Dendritic cell treated with granulocyte-macrophage colony-stimulating factor and Interleukin-4, amounts not matched to agents 40 ng/mL and 50 ng/mL, for 4 days (primary cell): ENCODE data around the gene CSTPP1.
"Not testable (repeated sequence)": the region's sequence is repeated elsewhere in the genome, so short reads cannot be mapped to it uniquely, and the experiment has no call there.

ENCODE experiments used
- H3K27ac Mint-ChIP-seq: one replicate; pipeline ENCODE4 v1.8.0; 2022; ENCODE audit warnings: mild to moderate bottlenecking, mixed read lengths
- H3K27me3 Mint-ChIP-seq: one replicate; pipeline ENCODE4 v1.8.0; 2022; ENCODE audit warnings: mild to moderate bottlenecking, mixed read lengths
- H3K36me3 Mint-ChIP-seq: one replicate; pipeline ENCODE4 v1.8.0; 2022; ENCODE audit warnings: low read depth, mixed read lengths
- H3K4me1 Mint-ChIP-seq: one replicate; pipeline ENCODE4 v1.8.0; 2022; ENCODE audit warnings: low read depth, mixed read lengths
- H3K4me3 Mint-ChIP-seq: one replicate; pipeline ENCODE4 v1.8.0; 2022; ENCODE audit warnings: mild to moderate bottlenecking, moderate library complexity, mixed read lengths
- H3K9me3 Mint-ChIP-seq: one replicate; pipeline ENCODE4 v1.8.0; 2022; ENCODE audit warnings: mixed read lengths
- intact Hi-C: fragments of 100-400 bp; cut with micrococcal nuclease; formaldehyde crosslinking; loops from one replicate; pipeline ENCODE4 v1.15.0; 2022

The CSTPP1 gene

DNA sequence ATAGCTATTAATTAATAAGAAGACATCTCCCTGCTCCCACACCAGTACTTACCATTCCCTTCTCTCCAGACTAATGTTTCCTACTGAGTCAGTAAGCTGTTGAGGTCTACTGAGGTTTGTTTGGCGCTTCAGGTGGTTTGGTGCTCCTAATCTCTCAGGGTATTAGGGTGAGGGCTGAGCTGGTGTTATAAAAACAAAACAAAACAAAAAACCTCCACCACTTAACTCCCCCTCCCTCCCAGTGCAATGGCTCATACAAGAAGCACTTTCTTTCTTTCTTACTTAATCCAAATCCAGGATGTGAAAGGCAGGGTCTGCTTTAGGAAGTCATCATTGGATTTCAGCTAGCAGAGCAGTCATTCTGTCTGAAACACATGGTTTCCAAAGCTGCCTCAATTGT, 15.3 kb downstream of the CSTPP1 start:
- no peaks in the 10 kb centered on the region for H3K36me3 Mint-ChIP-seq
- H3K4me1 Mint-ChIP-seq: peaks cover 18% of the 10 kb centered on the region
- intact Hi-C loops: no loop called here
- H3K27ac Mint-ChIP-seq: no peak overlapping the region
- H3K27me3 Mint-ChIP-seq: no peaks in the 10 kb centered on the region
- no peaks in the 10 kb centered on the region for H3K9me3 Mint-ChIP-seq
- no peak overlapping the region for H3K4me3 Mint-ChIP-seq

DNA sequence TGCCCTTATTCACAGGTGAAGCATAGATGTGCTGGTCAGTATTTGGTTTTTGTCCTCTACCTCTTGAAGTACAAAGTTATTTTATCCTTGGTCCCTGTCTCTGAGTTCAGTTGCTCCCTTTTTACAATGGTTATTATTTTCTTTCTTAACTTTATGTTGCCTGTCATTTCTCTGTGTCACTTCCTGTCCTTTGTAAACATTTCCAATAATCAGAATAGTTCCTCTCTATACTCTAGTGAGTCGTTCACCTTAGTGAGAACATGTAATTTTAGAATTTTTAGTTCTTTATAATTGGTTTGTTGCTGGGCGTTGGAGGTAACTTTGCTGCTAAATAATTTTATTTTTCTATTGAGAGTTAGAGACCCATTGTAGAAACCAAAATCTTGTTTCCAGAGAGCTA, 16.0 kb downstream of the CSTPP1 start:
- no peak overlapping the region for H3K27ac Mint-ChIP-seq
- no peaks in the 10 kb centered on the region for H3K36me3 Mint-ChIP-seq
- H3K4me1 Mint-ChIP-seq: peaks cover 23% of the 10 kb centered on the region
- H3K4me3 Mint-ChIP-seq: no peak overlapping the region
- intact Hi-C loops: no loop called here
- no peaks in the 10 kb centered on the region for H3K9me3 Mint-ChIP-seq
- H3K27me3 Mint-ChIP-seq: no peaks in the 10 kb centered on the region

DNA sequence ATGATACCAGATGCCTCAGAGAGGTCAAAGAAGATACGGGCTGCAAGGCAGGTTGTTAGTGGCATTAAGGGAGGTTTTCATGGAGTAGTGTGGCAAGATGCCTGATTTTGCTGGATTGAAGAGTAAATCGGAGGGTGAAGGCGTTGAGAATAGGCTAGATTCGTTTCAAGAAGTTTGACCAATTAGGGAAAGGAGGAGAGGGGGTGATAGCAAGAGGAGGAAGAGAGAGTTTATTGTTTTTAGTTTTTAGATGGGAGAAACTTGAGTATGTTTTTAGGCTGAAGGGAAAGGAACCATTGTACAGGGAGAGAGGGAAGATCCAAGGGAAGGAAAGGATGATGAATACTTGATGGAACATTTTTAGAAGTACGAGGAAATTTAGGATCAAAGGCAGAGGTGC, 16.5 kb downstream of the CSTPP1 start:
- H3K9me3 Mint-ChIP-seq: no peaks in the 10 kb centered on the region

DNA sequence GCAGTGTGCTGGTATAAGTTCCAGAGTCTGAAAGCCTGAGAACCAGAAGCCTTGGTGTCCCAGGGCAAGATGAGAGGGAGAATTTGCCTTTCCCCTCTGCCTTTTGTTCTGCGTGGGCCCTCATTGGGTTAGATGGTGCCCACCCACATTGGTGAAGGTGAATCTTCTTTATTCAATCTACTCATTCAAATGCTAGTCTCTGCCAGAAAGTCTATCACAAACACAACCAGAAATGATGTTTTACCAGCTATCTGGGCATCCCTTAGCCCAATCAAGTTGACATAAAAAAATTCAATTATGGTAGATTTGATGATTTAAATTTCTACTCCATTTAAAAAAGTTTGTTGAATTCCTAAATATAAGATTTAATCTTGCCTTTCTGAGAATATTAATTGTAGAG, 22.2 kb downstream of the CSTPP1 start:
- H3K27ac Mint-ChIP-seq: no peak overlapping the region

More for the DNA sequence above, 16.5 kb downstream of the CSTPP1 start:
- Mint-ChIP-seq H3K36me3 (no peaks in the 10 kb centered on the region), H3K4me1 (peaks cover 23% of the 10 kb centered on the region), H3K27me3 (no peaks in the 10 kb centered on the region), H3K27ac (no peak overlapping the region), H3K4me3 (no peak overlapping the region)
- intact Hi-C loops: no loop called here

DNA sequence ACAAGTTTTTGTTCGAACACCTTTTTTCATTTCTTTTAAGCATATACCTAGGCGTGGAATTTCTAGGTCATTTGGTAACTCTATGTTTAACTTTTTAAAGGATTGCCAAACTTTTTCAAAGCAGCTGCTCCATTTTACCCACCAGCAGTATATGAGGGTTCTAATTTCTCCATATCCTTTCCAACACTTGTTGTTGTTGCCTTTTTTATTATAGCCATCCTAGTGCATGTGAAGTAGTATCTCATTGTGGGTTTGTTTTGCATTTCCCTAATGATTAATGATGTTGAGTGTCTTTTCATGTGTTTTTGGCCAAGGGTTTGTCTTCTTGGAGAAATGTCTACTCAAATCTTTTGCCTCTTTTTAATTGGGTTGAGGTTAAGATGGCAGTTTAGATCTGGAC, 24.5 kb downstream of the CSTPP1 start:
- no peak overlapping the region for H3K4me3 Mint-ChIP-seq
- no peak overlapping the region for H3K27ac Mint-ChIP-seq
- intact Hi-C loops: no loop called here
- no peaks in the 10 kb centered on the region for H3K27me3 Mint-ChIP-seq
- peaks cover 7% of the 10 kb centered on the region for H3K9me3 Mint-ChIP-seq
- peaks cover 10% of the 10 kb centered on the region for H3K4me1 Mint-ChIP-seq
- H3K36me3 Mint-ChIP-seq: peaks cover 10% of the 10 kb centered on the region

More for the DNA sequence above, 22.2 kb downstream of the CSTPP1 start:
- H3K9me3 Mint-ChIP-seq: no peaks in the 10 kb centered on the region
- intact Hi-C loops: no loop called here
- H3K27me3 Mint-ChIP-seq: no peaks in the 10 kb centered on the region
- H3K4me1 Mint-ChIP-seq: peaks cover 10% of the 10 kb centered on the region
- H3K36me3 Mint-ChIP-seq: no peaks in the 10 kb centered on the region
- no peak overlapping the region for H3K4me3 Mint-ChIP-seq

DNA sequence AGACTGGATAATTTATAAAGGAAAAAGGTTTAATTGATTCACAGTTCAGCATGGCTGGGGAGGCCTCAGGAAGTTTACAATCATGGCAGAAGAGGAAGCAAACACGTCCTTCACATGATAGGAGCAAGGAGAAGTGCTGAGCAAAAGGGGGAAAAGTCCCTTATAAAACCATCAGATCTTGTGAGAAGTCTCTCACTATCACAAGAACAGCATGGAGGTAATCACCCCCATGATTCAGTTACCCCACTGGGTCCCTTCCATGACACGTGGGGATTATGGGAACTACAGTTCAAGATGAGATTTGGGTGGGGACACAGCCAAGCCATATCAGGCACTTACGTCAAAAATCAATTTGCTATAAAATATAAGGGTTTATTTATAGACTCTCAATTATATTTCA, 25.3 kb downstream of the CSTPP1 start:
- H3K27me3 Mint-ChIP-seq, H3K9me3 Mint-ChIP-seq, H3K4me1 Mint-ChIP-seq, H3K4me3 Mint-ChIP-seq, H3K27ac Mint-ChIP-seq, intact Hi-C loops, H3K36me3 Mint-ChIP-seq: not testable (repeated sequence)

DNA sequence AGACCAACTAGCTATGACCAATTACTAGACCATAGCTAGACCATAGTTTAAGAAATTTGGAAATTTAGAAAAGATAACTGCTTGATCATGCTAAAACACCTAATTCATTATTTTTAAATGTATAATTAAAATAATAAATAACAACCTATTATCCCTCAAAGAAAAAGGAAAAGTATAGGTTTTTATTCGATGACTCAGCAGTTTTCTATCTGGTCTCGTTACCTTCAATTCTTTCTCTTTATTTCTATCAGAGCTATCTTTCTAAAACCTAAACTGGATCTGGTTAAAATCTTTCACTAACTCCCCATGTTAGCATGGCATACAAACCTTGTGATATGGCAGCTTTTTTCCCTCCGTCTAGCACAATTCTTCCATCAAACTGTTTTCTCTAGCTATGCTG, 27.3 kb downstream of the CSTPP1 start:
- peaks cover 10% of the 10 kb centered on the region for H3K36me3 Mint-ChIP-seq
- peaks cover 4% of the 10 kb centered on the region for H3K4me1 Mint-ChIP-seq
- H3K9me3 Mint-ChIP-seq: peaks cover 7% of the 10 kb centered on the region
- H3K4me3 Mint-ChIP-seq: no peak overlapping the region
- no peak overlapping the region for H3K27ac Mint-ChIP-seq
- intact Hi-C loops: no loop called here
- H3K27me3 Mint-ChIP-seq: no peaks in the 10 kb centered on the region

DNA sequence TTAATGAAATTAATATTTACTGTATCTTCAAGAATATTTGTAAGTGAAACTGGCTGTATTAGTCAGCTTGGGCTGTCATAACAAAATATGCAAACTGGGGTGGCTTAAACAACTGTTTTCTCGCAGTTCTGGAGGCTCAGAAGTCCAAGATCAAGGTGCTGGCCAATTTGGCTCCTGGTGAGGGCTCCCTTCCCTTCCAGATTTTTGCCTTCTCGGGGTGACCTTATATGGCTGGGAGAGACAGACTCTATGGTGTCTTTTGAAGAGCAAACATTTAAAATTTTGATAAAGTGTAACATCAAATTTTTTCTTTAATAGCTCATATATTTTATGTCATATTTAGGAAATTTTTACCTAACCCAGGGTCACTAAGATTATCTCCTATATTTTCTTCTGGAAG, 30.2 kb downstream of the CSTPP1 start:
- Mint-ChIP-seq H3K9me3 (peaks cover 7% of the 10 kb centered on the region), H3K4me3 (no peak overlapping the region), H3K27me3 (no peaks in the 10 kb centered on the region), H3K36me3 (peaks cover 10% of the 10 kb centered on the region), H3K4me1 (peaks cover 6% of the 10 kb centered on the region), H3K27ac (no peak overlapping the region)
- intact Hi-C loops: no loop called here

DNA sequence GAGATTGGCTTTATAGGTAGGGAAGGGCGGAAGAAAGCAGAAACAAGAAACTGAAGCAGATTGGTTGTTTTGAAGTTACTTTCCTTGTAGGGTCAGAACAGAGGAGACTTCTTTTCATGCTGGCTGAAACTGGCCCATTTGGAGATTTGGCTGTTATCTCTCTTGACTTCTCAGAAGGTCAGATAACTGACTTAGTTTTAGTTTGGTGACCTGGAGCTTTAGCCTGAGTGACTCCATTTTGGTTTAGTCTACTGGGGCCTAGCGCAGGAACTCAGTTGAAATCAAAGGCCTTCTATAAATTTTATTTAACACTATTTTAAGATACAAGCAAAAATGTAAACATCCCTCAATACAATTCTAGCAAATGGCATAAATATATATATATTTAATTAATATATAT, 31.4 kb downstream of the CSTPP1 start:
- intact Hi-C loops: no loop called here

DNA sequence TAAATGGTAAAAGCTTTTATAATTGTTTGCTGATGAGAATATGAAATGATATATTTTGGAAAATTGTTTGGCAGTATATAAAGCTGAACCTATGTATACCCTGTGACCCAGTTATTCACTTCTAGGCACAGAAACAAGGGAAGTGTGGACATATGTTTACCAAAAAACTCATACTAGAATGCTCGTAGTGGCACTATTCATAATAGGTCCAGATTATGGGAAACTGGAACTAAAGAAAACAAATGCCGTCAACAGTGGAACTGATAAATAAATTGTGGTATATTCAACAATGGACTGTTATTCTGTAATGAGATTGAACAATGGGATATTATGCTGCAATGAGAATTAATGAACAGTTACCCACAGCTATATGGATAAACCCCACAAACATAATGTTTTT, 32.8 kb downstream of the CSTPP1 start:
- peaks cover 2% of the 10 kb centered on the region for H3K9me3 Mint-ChIP-seq
- no peak overlapping the region for H3K4me3 Mint-ChIP-seq
- intact Hi-C loops: no loop called here
- no peaks in the 10 kb centered on the region for H3K27me3 Mint-ChIP-seq
- H3K4me1 Mint-ChIP-seq: peaks cover 11% of the 10 kb centered on the region
- H3K36me3 Mint-ChIP-seq: peaks cover 5% of the 10 kb centered on the region
- no peak overlapping the region for H3K27ac Mint-ChIP-seq

More for the DNA sequence above, 31.4 kb downstream of the CSTPP1 start:
- no peaks in the 10 kb centered on the region for H3K27me3 Mint-ChIP-seq
- H3K36me3 Mint-ChIP-seq: peaks cover 10% of the 10 kb centered on the region
- no peak overlapping the region for H3K27ac Mint-ChIP-seq
- H3K4me3 Mint-ChIP-seq: no peak overlapping the region
- H3K4me1 Mint-ChIP-seq: peaks cover 11% of the 10 kb centered on the region
- peaks cover 7% of the 10 kb centered on the region for H3K9me3 Mint-ChIP-seq

DNA sequence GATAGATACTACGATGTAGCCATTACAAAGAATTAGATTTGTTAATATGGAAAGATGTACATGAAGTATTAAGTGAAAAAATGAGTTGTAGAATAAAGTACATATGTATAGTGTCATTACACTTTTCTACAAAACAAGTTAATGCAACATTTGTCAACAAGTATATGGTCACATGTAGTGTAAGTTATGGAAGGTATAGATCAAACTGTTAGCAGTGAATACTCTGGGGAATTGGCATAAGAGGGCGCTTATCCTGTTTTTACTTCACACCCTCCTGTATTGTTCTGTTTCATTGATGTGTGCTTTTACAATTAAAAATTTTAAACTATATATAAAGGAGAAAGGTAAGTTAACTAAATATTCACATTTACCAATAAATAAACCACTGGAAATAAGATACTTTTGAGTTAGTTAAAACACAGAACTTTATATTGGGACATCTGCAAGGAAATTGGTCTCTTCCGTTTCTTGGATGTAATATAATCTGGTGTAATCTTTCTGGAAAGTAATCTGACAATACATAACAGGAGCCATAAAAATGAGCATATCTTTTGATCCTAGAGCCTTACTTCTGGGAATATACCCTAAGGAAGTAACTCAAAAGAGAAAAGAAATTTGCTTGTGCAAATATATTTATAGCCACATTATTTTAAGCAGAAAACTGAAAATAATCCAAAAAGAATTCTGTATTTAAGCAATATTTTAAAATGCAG, 34.5 kb downstream of the CSTPP1 start:
- H3K4me3 Mint-ChIP-seq: no peak overlapping the region
- intact Hi-C loops: no loop called here
- peaks cover 11% of the 10 kb centered on the region for H3K4me1 Mint-ChIP-seq
- H3K9me3 Mint-ChIP-seq: no peaks in the 10 kb centered on the region
- H3K27ac Mint-ChIP-seq: no peak overlapping the region
- no peaks in the 10 kb centered on the region for H3K36me3 Mint-ChIP-seq
- H3K27me3 Mint-ChIP-seq: no peaks in the 10 kb centered on the region

DNA sequence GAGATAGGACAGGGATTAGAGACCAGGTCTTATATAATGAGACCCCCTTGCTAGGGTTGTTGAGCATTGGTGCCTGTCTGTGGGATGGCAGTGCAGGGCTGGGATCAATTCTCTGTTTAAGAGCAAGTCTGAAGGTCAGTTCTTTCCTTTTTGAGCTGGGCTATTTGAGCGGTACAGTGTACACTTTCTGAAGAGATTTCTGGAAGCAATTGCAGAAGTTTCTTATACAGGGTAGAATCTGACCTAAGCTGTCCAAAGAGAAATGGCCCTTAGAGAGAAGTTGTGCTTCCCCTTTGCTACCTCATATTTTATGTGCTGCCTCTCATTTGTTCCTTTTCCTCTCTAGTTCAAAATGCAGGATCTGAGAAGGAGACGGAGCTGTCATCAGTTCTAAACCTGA, 35.8 kb downstream of the CSTPP1 start:
- H3K9me3 Mint-ChIP-seq: no peaks in the 10 kb centered on the region
- no peaks in the 10 kb centered on the region for H3K36me3 Mint-ChIP-seq
- H3K27ac Mint-ChIP-seq: peak overlapping the region; percentile 77
- H3K4me3 Mint-ChIP-seq: peak overlapping the region; percentile 68
- intact Hi-C loops: no loop called here
- H3K4me1 Mint-ChIP-seq: peaks cover 11% of the 10 kb centered on the region
- H3K27me3 Mint-ChIP-seq: no peaks in the 10 kb centered on the region

DNA sequence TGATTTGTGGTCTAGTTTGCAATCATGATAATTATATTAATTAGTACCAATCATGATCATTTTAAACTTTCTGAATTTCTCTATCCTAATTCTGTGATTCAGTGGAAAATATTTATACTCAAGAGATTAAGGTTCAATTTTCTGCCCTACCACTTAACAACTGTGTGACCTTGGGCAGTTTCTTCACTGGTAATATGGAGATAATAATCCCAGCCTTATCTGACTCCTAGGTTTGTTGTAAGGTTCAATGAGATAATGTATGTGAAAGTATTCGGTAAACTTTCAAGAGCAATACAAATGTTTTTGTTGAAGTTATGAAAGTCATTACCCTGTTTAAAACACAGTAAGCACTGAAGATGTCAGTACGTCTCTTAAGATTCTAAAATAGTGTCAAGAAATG, 36.3 kb downstream of the CSTPP1 start:
- intact Hi-C loops: no loop called here
- Mint-ChIP-seq H3K4me3 (no peak overlapping the region), H3K4me1 (peaks cover 11% of the 10 kb centered on the region), H3K27ac (no peak overlapping the region), H3K27me3 (no peaks in the 10 kb centered on the region), H3K36me3 (no peaks in the 10 kb centered on the region), H3K9me3 (no peaks in the 10 kb centered on the region)

DNA sequence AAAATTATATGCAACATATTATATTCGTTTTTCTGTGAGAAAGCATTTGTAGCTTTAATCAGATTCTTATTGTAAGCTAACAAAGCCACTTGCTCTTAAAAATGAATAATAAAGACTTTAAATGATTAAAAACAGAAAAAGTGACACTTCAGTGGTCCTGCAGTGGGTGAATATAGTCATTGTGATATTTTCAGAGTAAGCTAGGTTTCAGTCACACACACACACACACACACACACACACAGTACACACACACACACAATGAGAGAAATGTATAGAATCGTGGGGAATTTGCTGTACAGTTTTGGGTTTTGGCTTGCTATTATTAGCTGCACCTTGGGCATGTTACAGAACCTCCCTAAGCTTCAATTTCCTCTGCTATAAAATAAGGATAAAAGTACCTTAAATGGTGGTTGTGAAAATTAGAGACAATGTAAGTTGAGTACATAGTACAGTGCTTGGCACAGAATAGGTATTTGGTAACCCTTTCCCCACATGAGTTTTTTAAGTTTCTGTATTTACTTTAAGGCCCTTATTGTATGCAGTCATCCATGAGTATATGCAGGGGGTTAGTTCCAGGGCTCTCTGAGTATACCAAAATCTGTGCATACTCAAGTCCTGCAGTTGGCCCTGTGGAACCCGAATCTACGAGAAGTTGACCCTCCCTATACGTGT, 39.8 kb downstream of the CSTPP1 start:
- Mint-ChIP-seq H3K27me3 (no peaks in the 10 kb centered on the region), H3K9me3 (no peaks in the 10 kb centered on the region), H3K36me3 (no peaks in the 10 kb centered on the region), H3K4me1 (peaks cover 12% of the 10 kb centered on the region), H3K27ac (no peak overlapping the region), H3K4me3 (no peak overlapping the region)
- intact Hi-C loops: no loop called here
